Stimulated activated CD4-positive, alpha-beta T cell treated with anti-CD3 and anti-CD28 coated beads, Interleukin-2, amount 100 ng/mL, for 4 hours (primary cell): ENCODE results near the gene BPI.
"Not testable (repeated sequence)": the region's sequence is repeated elsewhere in the genome, so short reads cannot be mapped to it uniquely, and the experiment has no call there.

Source experiments
- DNase-seq: peaks from one replicate; pipeline ENCODE4 v3.0.0-alpha.2; 2020; ENCODE audit warnings: low read depth

BPI gene

GRCh38 chr20:38303908-38304379 lies at the start of gene BPI:
Gene BPI, plus strand, starts transcription at chr20:38304156. Its CDS starts 68 bp downstream, at chr20:38304224.
- DNase-seq = no peak

DNA sequence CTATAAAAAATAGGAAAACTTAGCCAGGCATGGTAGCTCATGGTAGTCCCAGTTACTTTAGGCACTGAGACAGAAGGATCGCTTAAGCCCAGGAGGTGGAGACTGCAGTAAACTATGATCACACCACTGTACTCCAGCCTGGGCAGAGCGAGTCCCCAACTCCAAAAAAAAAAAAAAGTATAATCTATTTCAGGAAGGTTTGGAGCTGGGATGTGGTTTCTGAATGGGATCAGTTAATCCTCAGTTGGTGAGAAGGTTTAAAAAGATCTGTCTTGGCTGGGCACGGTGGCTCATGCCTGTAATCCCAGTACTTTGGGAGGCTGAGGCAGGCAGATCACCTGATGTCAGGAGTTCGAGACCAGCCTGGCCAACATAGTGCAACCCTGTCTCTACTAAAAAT lies 49.3 kb upstream of the BPI start:
- DNase-seq = not testable (repeated sequence)

DNA sequence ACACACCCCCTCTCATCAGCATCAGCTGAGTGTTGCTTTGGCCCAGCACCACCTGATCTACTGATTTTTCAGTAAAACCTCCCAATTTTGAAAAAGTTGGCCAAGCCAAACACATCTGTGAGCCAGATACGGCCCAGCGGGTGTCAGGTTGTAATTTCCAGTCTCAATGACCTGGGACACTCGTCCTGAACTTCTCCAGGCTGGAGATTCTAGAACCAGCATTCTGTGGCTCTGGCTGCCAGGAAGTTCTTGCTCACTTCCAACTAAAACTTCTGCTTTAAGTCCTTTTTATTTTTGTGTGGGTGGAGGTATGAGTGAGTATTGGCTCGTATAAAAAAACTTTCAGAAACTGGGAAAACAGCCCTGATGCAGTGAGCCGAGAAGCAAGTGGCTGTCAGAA lies 48.6 kb upstream of the BPI start:
- DNase-seq = no peak

GRCh38 chr20:38256021-38256420 lies 47.9 kb upstream of the BPI start:
- DNase-seq = no peak

DNA sequence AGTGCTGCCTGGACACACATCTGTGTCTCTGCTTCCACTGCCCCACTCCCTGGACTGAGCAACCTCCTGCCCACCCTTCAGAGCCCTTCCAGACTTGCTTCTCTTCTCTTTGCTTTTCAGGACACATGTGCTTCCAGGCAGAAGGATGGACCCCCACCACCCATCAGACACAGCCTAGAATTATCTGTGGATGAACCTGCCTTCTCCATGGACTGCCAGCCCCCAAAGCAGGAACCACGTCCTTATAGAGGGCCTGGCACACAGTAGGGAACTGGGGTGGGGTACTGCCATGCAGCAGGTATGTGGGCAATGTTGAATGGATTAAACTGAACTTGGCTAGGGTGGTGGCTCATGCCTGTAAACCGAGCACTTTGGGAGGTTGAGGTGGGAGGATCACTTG lies 47.0 kb upstream of the BPI start:
- no peak for DNase-seq

DNA sequence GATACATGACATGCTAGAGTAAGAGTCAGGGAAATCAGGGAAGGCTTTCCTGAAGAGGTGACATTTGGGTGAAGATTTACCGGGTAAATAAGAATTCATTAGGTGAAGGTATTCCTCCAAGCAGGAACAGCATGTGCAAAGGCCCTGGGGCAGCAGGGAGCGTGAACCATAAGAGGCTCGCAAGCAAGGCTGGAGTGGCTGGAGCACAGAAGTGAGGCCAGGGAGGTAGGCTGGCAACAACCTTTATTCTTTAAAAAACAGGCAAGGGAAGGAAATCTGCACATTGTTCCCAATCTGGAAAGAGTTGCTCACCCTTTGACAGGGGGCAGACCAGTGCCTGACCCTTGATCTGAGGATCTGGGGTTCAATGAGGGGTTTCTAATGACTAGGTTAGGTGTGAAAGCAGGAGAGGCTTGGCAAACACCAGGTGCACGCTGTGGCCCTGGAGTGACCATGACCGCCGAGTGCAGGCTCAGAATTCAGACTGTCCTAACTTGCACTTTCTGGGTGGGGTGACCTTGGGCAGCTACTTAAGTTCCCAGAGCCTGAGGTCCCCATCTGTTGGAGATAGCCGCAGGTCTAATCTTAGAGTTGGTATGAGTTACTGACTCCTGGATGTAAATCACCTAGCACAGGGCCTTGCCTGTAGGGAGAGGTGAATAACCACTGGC lies 45.3 kb upstream of the BPI start:
- no peak for DNase-seq

DNA sequence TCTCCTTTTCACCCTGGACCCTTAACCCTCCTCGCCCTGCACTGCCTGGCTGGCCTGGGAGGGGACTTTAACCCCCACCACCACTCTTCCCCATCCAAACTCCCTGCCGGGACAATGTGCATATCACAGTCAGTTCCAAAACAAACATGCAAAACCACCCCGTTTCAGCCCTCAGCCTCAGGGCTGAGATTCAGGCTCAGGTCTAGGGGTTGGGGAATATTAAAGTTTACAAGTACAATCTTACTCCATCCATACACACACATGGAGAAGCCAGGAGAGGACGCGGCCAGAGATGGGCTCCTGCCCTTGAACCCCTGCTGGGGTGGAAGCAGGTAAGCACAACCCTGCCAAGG lies 44.0 kb upstream of the BPI start:
- DNase-seq = no peak

DNA sequence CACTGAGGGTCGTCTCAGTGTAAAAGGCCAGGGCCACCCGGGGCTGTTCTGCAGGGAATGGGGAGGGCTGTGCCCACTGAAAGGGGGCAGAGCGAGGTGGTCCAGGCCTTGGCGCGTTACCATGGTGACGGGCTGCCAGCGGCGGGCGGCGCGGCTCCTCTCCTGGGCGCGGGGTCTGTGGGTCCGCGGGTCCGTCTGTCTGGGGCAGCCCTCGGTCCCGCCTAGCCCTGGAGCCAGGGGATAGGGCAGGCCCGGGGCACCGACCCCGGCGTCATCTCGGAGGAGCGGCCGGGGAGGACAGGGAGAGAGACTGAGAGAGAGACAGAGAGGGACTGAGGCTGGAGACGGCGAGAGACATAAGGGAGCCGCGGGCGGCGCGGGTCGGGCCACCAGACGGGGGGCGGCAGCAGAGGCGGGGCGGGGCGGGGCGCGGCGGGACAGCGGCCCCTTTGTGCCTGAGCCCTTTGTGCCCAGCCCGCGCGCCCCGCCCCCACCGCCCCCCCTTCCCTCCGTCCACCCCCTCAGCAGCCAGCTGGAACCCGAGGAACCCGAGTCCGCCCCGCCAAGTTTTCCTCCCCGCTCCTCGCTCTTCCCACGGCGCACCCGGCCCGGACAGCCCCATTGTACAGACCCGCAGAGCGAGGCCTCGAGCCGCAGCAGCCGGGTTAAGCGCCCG lies 43.4 kb upstream of the BPI start, which contains the start of gene KIAA1755:
KIAA1755 (minus strand) TSS at position 358 of the 676 bp plus-strand sequence; CDS start at position 123, 235 bp downstream.
- DNase-seq = no peak

DNA sequence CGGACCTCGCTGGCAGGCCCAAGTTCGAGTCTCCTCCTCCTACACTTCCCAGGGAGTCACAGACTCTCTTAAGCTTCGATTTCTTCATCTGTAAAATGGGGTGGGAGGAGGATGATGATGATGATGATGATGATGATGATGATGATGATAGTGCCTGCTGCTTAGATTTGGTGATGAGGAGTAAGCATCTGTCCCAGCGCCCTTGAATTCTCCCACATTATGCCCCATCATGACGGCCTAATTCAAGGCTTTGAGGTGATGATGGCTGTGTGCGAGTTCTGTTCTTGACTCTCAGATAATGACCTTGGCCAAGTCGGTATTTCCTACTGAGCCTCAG lies 42.9 kb upstream of the BPI start:
- DNase-seq = no peak

GRCh38 chr20:38262931-38263330 lies 41.0 kb upstream of the BPI start:
- DNase-seq = no peak

DNA sequence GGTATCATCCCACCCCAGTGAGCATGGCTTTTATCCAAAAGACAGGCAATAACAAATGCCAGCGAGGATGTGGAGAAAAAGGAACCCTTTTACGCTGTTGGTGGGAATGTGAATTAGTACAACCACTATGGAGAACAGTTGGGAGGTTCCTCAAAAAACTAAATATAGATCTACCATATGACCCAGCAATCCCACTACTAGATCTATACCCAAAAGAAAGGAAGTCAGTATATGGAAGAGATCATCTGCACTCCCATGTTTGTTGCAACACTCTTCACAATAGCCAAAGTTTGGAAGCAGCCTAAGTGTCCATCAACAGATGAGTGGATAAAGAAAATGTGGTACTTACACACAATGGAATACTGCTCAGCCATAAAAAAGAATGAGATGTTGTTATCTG lies 37.5 kb upstream of the BPI start:
- no peak for DNase-seq

- no peak for DNase-seq
These were observed 36.7 kb upstream of the BPI start for GRCh38 chr20:38267296-38267695.

DNA sequence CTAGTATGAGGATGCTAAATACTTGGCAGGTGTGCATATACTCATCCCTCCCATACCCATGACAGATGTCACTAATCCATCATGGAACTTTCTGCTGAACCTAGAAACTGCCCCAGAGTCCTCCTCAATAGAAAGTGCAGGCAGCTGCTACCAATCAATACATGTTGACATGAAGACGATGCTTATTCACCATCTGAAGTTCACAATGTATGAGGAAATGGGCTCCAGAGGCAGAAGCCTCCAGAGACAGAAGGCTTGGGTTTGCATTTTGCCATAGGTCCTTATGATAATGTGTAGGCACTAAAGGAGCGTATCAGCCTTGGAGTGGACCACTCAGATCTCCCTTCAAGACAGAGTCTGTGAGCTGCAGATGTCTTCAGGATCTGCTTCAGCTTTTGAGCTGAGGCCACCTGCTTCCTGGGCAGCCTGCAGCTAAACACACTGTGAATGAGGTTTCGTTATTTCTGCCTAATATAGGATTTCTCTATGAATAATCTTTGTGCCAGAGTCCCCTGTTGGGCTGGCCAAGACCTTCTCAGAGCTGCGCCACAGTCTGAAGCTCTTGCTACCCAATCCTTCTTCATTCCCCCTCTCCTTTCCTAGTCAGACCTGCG lies 35.9 kb upstream of the BPI start:
- DNase-seq = no peak

DNA sequence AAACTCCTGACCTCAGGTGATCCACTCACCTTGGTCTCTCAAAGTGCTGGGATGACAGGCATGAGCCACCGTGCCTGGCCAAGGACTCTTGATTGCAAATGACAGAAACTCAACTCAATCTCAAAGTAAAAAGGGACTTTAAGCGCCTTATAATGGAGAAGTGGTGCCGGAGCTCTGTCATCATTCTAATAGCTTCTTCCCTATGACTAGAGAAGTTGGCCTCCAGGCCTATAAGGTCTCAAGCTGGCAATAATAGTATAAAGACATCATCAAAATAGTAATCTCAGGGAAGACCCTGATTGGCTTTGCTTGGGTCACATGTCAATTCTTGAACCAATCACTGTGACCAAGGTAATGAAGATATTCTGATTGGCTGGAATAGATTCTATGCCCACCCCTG lies 34.9 kb upstream of the BPI start:
- no peak for DNase-seq

- DNase-seq = no peak
These were observed 34.2 kb upstream of the BPI start for GRCh38 chr20:38269715-38270114.

GRCh38 chr20:38270869-38271605 lies 32.9 kb upstream of the BPI start:
- DNase-seq = no peak

- DNase-seq = no peak
These were observed 32.3 kb upstream of the BPI start for GRCh38 chr20:38271608-38272120.

DNA sequence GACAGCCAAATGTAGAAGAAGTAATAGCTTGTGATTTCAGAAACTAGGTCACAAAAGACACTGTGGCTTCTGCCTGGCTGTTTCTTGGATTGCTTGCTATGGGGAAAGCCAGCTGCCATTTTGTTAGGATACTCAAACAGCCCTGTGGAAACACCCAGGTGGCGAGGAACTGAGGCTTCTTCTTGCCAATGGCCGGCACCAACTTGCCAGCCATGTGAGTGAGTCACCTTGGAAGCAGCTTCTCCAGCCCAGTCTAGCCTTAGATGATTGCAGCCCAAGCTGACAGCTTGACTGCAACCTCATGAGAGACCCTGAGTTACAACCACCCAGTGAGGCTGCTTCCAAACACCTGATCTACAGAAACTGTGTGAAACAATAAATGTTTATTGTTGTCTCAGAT lies 31.6 kb upstream of the BPI start:
- no peak for DNase-seq

GRCh38 chr20:38272961-38273360 lies 31.0 kb upstream of the BPI start:
- DNase-seq = no peak

- no peak for DNase-seq
These were observed 28.0 kb upstream of the BPI start for GRCh38 chr20:38275815-38276550.

DNA sequence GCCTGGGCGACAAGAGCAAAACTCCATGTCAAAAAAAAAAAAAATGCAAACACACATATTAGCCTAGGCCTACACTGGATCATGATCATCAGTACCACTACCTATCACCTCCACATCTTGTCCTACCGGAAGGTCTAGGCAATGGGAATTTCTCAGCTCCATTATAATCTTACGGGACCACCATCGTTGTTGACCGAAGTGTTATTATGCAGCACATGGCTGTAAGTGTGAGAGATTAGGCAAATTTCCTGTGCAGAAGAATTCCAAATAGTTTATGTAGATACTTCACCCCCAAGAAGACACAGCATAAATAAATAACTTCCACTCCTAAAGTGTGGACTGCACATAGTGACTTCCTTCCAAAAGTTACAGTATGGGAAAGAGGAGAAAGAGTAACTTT lies 26.7 kb upstream of the BPI start:
- no peak for DNase-seq

DNA sequence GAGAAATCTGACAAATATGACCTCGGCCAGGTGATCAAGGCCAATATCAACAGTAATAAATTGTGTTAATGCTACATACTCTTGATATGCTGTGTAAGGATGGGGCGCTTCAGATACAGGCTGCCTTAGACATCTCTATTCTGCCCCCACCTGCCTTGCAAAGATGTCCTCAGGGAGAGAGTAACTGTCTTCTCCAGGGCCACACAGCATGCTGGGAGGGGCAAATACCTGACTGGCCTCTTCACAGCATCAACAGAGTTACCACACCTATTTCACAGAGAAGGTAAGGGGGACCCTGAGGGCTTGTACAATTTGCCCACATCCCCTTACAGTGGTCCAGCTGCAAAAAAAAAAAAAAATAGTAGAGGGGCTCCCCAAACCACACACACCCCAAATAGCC lies 26.3 kb upstream of the BPI start:
- DNase-seq = no peak
